Suprapubic skin (tissue), 4 donors: ENCODE measurements around the gene INHBE. TPM values are rescaled to one million over a fixed set of nuclear protein-coding genes. Genes with fewer than 3 reads are reported as not detected.
"Not testable (repeated sequence)": the region's sequence is repeated elsewhere in the genome, so short reads cannot be mapped to it uniquely, and the experiment has no call there.

Experiments
- DNase-seq, 2 donors: peaks; one replicate each; pipeline ENCODE4 v3.0.0-alpha.2; 2019; ENCODE audit warnings: low spot score in 2 of 2
- H3K27ac ChIP-seq: fragments of 200-600 bp; sonication (generic); one replicate; pipeline ENCODE4 v1.5.1; 2019
- H3K27me3 ChIP-seq: fragments of 200-600 bp; sonication (generic); one replicate; pipeline ENCODE4 v1.5.1; 2019
- H3K36me3 ChIP-seq: fragments of 200-600 bp; sonication (generic); one replicate; pipeline ENCODE4 v1.5.1; 2019
- H3K4me1 ChIP-seq: fragments of 200-600 bp; sonication (generic); one replicate; pipeline ENCODE4 v1.5.1; 2019
- H3K4me3 ChIP-seq: fragments of 200-600 bp; sonication (generic); one replicate; pipeline ENCODE4 v1.5.1; 2019; ENCODE audit warnings: mild to moderate bottlenecking
- H3K9me3 ChIP-seq: fragments of 200-600 bp; sonication (generic); one replicate; pipeline ENCODE4 v1.5.1; 2019
- EP300 ChIP-seq: sonication (generic); formaldehyde crosslinking; IDR thresholded peaks from one replicate; pipeline ENCODE4 v1.6.1; 2017; ENCODE audit warnings: antibody characterized with exemption
- POLR2A ChIP-seq, 2 donors: fragments of 450-650 bp; IDR thresholded peaks; one replicate each; pipeline ENCODE4 v1.6.1; 2017; ENCODE audit warnings: antibody characterized with exemption in 2 of 2, mild to moderate bottlenecking in 2 of 2, moderate library complexity in 2 of 2
- POLR2AphosphoS5 ChIP-seq, 3 donors: sonication (generic); formaldehyde crosslinking; IDR thresholded peaks; one replicate each; pipeline ENCODE4 v1.6.1; 2017; ENCODE audit warnings: antibody characterized with exemption in 3 of 3
- WGBS: methylation state at CpG from one replicate; pipeline ENCODE4 v1.1.5; 2018; 5-methylcytosine and 5-hydroxymethylcytosine counted together
- total RNA-seq, 4 donors: library from RNA; depleted of rRNA; stranded (reverse); fragments of >200 nt; gene quantifications; one replicate each; pipeline ENCODE4 v1.1.0, GENCODE V29; 2016
- TF ChIP-seq, protein P1 (sequence below), 2 donors: fragments of 200-600 bp in 1 of 2; fragments of 450-650 bp in 1 of 2; sonication (generic) in 1 of 2; IDR thresholded peaks; one replicate each; pipeline ENCODE4 v1.5.1; 2016 to 2019; ENCODE audit warnings: antibody characterized with exemption in 2 of 2, mild to moderate bottlenecking in 1 of 2, moderate library complexity in 1 of 2

Gene INHBE
- total RNA-seq, 4 donors from 2014 or later: 0.56 TPM; not detected in 3

DNA sequence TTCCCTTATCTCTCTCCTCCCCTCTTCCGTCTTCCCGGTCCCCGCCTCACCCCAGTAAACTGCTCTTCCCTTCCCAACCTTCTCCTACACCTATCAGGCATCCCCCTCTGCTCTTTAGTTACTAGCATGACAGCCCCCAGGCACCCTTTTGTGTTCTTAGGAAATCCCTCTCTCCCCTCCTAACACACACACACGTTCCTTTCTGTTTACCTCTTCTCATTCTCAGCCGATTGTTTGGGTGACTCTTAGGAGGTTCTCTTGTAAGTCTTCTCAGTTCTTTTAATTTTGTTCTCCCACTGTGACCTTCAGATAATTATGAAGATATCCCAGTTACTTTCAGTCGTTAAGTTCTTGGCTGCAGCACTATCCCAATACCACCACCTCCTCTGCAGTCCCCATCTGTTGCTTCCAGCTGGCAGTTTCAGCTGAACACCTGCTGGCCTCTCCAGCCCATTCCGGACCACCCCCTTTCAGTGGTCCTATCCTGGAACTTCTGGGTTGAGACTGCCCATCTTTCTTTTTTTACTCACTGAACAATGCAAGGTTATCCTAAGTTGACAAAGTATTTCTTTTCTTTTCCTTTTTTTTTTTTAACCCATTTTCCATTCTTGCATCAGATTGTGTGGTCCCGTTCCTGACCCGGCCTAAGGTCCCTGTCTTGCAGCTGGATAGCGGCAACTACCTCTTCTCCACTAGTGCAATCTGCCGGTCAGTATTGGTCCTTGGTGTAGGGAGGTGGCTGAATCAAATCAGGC is 33.5 kb downstream of the INHBE start:
- Histone ChIP-seq H3K36me3 (peaks cover 37% of the 10 kb centered on the region), H3K4me1 (peaks cover 17% of the 10 kb centered on the region), H3K27ac (peak overlapping the region; percentile 66), H3K27me3 (no peaks in the 10 kb centered on the region), H3K9me3 (no peaks in the 10 kb centered on the region), H3K4me3 (peak overlapping the region; percentile 80)
- WGBS: 34% methylated on average over 11 of the region's 11 CpGs
- TF ChIP-seq POLR2A (IDR thresholded peaks at IDR 0.05) (no peak), EP300 (no peak), POLR2AphosphoS5 (IDR thresholded peaks at IDR 0.05) (no peak)
- DNase-seq: no peak

DNA sequence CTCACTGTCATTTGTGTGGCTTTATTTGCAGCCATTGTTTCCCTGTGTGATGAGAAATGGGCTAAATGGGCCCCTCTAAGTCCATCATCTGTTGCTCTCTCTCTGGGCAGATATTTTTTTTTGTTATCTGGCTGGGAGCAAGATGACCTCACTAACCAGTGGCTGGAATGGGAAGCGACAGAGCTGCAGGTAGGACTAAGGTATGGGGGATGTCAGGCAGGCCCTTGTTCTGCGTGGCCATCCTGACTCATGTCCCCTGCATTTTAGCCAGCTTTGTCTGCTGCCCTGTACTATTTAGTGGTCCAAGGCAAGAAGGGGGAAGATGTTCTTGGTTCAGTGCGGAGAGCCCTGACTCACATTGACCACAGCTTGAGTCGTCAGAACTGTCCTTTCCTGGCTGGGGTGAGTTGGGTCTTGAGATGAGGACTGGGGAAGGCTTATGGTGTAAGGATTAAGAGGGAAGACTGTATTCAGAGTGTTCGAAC is 34.1 kb downstream of the INHBE start:
- 86% methylated on average over 5 of the region's 5 CpGs for WGBS
- no peak for DNase-seq
- no peak overlapping the region for H3K27ac ChIP-seq
- H3K27me3 ChIP-seq: no peaks in the 10 kb centered on the region
- peak overlapping the region; percentile 80 for H3K4me3 ChIP-seq
- H3K4me1 ChIP-seq: peaks cover 17% of the 10 kb centered on the region
- TF ChIP-seq, protein P1, sequence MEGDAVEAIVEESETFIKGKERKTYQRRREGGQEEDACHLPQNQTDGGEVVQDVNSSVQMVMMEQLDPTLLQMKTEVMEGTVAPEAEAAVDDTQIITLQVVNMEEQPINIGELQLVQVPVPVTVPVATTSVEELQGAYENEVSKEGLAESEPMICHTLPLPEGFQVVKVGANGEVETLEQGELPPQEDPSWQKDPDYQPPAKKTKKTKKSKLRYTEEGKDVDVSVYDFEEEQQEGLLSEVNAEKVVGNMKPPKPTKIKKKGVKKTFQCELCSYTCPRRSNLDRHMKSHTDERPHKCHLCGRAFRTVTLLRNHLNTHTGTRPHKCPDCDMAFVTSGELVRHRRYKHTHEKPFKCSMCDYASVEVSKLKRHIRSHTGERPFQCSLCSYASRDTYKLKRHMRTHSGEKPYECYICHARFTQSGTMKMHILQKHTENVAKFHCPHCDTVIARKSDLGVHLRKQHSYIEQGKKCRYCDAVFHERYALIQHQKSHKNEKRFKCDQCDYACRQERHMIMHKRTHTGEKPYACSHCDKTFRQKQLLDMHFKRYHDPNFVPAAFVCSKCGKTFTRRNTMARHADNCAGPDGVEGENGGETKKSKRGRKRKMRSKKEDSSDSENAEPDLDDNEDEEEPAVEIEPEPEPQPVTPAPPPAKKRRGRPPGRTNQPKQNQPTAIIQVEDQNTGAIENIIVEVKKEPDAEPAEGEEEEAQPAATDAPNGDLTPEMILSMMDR (IDR thresholded peaks at IDR 0.05): no peak
- TF ChIP-seq EP300 (no peak), POLR2A (IDR thresholded peaks at IDR 0.05) (no peak), POLR2AphosphoS5 (IDR thresholded peaks at IDR 0.05) (no peak)
- peaks cover 37% of the 10 kb centered on the region for H3K36me3 ChIP-seq
- no peaks in the 10 kb centered on the region for H3K9me3 ChIP-seq

DNA sequence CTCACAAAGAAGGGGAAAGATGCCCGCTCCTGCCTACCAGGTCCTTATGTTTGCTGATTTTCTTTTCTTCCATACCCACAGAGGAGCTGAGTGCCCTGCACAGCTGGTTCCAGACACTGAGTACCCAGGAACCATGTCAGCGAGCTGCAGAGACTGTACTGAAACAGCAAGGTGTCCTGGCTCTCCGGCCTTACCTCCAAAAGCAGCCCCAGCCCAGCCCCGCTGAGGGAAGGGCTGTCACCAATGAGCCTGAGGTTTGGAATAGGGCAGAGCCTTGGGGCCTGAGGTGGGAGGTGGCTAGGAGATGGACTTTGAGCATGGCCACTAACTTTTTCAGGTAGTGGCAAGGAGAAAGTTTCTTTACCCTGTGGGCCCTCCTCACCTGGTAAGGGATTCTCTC is 35.0 kb downstream of the INHBE start:
- peaks cover 17% of the 10 kb centered on the region for H3K4me1 ChIP-seq
- WGBS: 98% methylated on average over 4 of the region's 4 CpGs
- no peaks in the 10 kb centered on the region for H3K27me3 ChIP-seq
- H3K4me3 ChIP-seq: no peak overlapping the region
- no peak for DNase-seq
- TF ChIP-seq, protein P1 (IDR thresholded peaks at IDR 0.05): no peak
- TF ChIP-seq POLR2AphosphoS5 (IDR thresholded peaks at IDR 0.05): no peak
- TF ChIP-seq EP300: no peak
- no peak for TF ChIP-seq POLR2A (IDR thresholded peaks at IDR 0.05)
- no peaks in the 10 kb centered on the region for H3K9me3 ChIP-seq
- no peak overlapping the region for H3K27ac ChIP-seq
- peaks cover 41% of the 10 kb centered on the region for H3K36me3 ChIP-seq

DNA sequence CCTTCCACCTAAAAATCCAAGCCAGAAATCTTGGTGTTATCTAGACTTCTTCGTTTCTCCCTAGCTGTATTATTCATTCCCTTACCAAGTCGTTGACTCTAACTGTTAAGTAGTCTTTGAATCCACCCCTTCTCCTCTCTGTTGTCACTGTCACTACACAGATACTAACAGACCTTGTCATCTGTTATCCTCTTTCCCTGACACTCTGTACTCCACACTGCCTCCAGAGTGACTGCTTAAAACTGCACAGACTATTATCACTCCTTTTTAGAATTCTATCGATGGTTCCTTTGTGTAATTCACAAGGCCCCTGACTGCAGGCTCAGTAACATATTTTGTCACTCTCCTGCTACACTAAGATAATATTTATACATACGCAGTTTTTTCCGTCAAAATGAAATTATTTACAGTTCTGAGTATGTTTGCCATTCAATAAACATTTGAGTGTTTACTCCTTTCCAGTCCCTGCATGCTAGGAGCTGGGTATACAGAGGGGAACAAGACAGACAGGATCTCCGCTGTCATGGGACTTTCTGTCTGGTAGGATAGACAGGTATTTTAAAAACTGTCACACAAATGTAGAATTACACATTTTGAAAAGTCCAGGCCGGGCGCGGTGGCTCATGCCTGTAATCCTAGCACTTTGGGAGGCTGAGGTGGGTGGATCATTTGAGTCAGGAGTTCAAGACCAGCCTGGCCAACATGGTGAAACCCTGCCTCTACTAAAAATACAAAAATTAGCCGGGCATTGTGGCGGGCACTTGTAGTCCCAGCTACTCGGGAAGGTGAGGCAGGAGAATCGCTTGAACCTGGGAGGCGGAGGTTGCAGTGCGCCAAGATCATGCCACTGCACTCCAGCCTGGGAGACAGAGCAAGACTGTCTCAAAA is 36.5 kb downstream of the INHBE start:
- WGBS: 92% methylated on average over 15 of the region's 15 CpGs
- no peaks in the 10 kb centered on the region for H3K27me3 ChIP-seq
- no peak overlapping the region for H3K27ac ChIP-seq
- TF ChIP-seq EP300 (no peak), POLR2A (IDR thresholded peaks at IDR 0.05) (no peak), POLR2AphosphoS5 (IDR thresholded peaks at IDR 0.05) (no peak)
- TF ChIP-seq, protein P1 (IDR thresholded peaks at IDR 0.05): no peak
- H3K4me3 ChIP-seq: no peak overlapping the region
- H3K36me3 ChIP-seq: peaks cover 54% of the 10 kb centered on the region
- H3K9me3 ChIP-seq: no peaks in the 10 kb centered on the region
- DNase-seq: no peak
- peaks cover 17% of the 10 kb centered on the region for H3K4me1 ChIP-seq

DNA sequence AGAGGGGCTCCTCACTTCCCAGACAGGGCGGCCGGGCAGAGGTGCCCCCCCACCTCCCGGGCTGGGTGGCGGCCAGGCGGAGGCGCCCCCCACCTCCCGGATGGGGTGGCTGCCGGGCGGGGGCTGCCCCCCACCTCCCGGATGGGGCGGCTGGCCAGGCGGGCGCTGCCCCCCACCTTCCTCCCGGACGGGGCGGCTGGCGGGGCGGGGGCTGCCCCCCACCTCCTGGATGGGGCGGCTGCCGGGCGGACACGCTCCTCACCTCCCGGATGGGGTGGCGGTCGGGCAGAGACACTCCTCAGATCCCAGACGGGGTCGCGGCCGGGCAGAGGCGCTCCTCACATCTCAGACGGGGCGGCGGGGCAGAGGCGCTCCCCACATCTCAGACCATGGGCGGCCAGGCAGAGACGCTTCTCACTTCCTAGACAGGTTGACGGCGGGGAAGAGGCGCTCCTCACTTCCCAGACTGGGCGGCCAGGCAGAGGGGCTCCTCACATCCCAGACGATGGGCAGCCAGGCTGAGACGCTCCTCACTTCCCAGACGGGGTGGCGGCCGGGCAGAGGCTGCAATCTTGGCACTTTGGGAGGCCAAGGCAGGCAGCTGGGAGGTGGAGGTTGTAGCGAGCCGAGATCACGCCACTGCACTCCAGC is 40.1 kb downstream of the INHBE start:
- not testable (repeated sequence) for H3K4me3 ChIP-seq, DNase-seq, H3K4me1 ChIP-seq, H3K27me3 ChIP-seq, H3K9me3 ChIP-seq, H3K27ac ChIP-seq
- H3K36me3 ChIP-seq: peaks cover 73% of the 10 kb centered on the region
- 88% methylated on average over 32 of the region's 48 CpGs for WGBS
